ENCODE results near the gene CPLANE2. TPM values are rescaled to one million over a fixed set of nuclear protein-coding genes. Genes with fewer than 3 reads are reported as not detected.
"Not testable (repeated sequence)": the region's sequence is repeated elsewhere in the genome, so short reads cannot be mapped to it uniquely, and the experiment has no call there.

The CPLANE2 gene
- total and polyA plus RNA-seq, 2 donors from 2014 or later = 7.9 to 9.4 TPM

GRCh38 chr1:16217061-16217785 lies 19.8 kb downstream of the CPLANE2 start:
- no peaks in the 10 kb centered on the region for H3K9me3 ChIP-seq (ENCODE audit: control insufficient read depth in 2 of 3, insufficient read depth in 1 of 3, low read length in 3 of 3)
- DNase-seq (peak; percentile 98 to 100 (median 98)), FAIRE-seq (no peak)
- peak overlapping the region; percentile 48 to 67 for H3K27ac ChIP-seq (ENCODE audit: low read depth in 2 of 2, low read length in 2 of 2)
- peak overlapping the region in 2 of 3 donors; percentile 59 to 61 for H3K9ac ChIP-seq (ENCODE audit: low read length in 3 of 3)
- H3K4me3 ChIP-seq (ENCODE audit: low read length in 3 of 3) = peak overlapping the region; percentile 44 to 73 (median 71)
- H3K4me1 ChIP-seq (ENCODE audit: control insufficient read depth in 2 of 3, insufficient read depth in 2 of 3, low read depth in 1 of 3, low read length in 3 of 3) = peaks cover 0 to 13% (median 0%) of the 10 kb centered on the region in 3 donors
- TF ChIP-seq, protein P1, sequence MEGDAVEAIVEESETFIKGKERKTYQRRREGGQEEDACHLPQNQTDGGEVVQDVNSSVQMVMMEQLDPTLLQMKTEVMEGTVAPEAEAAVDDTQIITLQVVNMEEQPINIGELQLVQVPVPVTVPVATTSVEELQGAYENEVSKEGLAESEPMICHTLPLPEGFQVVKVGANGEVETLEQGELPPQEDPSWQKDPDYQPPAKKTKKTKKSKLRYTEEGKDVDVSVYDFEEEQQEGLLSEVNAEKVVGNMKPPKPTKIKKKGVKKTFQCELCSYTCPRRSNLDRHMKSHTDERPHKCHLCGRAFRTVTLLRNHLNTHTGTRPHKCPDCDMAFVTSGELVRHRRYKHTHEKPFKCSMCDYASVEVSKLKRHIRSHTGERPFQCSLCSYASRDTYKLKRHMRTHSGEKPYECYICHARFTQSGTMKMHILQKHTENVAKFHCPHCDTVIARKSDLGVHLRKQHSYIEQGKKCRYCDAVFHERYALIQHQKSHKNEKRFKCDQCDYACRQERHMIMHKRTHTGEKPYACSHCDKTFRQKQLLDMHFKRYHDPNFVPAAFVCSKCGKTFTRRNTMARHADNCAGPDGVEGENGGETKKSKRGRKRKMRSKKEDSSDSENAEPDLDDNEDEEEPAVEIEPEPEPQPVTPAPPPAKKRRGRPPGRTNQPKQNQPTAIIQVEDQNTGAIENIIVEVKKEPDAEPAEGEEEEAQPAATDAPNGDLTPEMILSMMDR (IDR thresholded peaks at IDR 0.05; ENCODE audit: borderline replicate concordance, extremely low read depth, insufficient read depth) = no peak
- H3K36me3 ChIP-seq (ENCODE audit: control insufficient read depth in 2 of 3, insufficient read depth in 3 of 3, low read length in 3 of 3) = no peaks in the 10 kb centered on the region
- H3K27me3 ChIP-seq (ENCODE audit: control insufficient read depth, insufficient read depth, low read length) = no peaks in the 10 kb centered on the region
- intact Hi-C loops (cut with DNase I) = no loop called here

DNA sequence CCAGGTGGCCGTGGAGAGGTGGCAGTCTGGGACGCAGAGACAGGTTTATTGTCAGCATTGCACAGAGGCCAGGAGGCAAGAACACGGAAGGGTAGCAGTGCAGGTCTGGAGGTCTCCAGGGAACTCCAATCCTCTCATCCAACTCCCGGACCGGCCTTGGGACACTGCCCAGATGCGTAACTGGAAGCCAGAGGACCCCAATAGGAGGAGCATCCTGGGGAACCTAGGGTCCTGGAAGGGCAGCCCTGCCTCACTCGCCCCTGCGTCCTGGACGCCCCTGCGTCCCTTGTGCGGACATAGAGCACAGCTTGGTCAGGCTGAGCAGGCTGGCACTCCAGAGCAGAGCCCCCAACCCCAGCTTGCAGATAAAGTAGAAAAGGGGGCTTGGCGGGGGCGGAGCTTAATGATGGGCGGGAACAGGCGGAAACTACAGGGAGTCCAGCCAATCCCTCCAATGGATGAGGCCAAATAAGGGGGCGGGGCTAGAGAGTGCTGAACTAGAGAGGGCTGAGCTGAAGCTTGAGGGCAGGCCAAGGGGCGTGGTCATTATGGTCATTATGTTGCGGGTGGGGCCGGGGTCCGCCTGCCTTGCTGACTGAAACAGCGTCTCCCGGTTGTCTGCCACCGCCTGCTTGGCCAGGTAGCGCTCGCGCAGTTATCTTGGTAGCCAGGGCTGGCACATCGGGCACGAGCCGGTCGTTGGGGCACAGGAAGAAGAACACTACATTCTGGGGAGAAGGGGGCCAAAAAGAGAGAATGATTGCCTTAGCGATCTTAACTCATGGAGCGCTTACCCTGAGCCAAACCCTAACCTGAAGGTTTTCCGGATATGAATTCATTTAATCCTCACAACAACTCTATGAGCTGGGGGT lies 20.9 kb downstream of the CPLANE2 start:
- H3K4me3 ChIP-seq (ENCODE audit: low read length in 3 of 3) = peak overlapping the region; percentile 44 to 73 (median 71)
- no peak for FAIRE-seq
- peak overlapping the region in 1 of 3 donors; percentile 61 for H3K9ac ChIP-seq (ENCODE audit: low read length in 3 of 3)
- peaks cover 0 to 17% (median 0%) of the 10 kb centered on the region in 3 donors for H3K4me1 ChIP-seq (ENCODE audit: control insufficient read depth in 2 of 3, insufficient read depth in 2 of 3, low read depth in 1 of 3, low read length in 3 of 3)
- H3K36me3 ChIP-seq (ENCODE audit: control insufficient read depth in 2 of 3, insufficient read depth in 3 of 3, low read length in 3 of 3) = no peaks in the 10 kb centered on the region
- H3K27ac ChIP-seq (ENCODE audit: low read depth in 2 of 2, low read length in 2 of 2) = no peak overlapping the region
- no peaks in the 10 kb centered on the region for H3K27me3 ChIP-seq (ENCODE audit: control insufficient read depth, insufficient read depth, low read length)
- intact Hi-C loops (cut with DNase I) = no loop called here
- no peaks in the 10 kb centered on the region for H3K9me3 ChIP-seq (ENCODE audit: control insufficient read depth in 2 of 3, insufficient read depth in 1 of 3, low read length in 3 of 3)
- peak; percentile 93 to 97 (median 95) for DNase-seq
- TF ChIP-seq, protein P1 (IDR thresholded peaks at IDR 0.05; ENCODE audit: borderline replicate concordance, extremely low read depth, insufficient read depth) = no peak

- H3K4me1 ChIP-seq (ENCODE audit: control insufficient read depth in 2 of 3, insufficient read depth in 2 of 3, low read depth in 1 of 3, low read length in 3 of 3) = peaks cover 0 to 17% (median 0%) of the 10 kb centered on the region in 3 donors
- FAIRE-seq = not testable (repeated sequence)
Measured at GRCh38 chr1:16215240-16215639, 21.7 kb downstream of the CPLANE2 start.

DNA sequence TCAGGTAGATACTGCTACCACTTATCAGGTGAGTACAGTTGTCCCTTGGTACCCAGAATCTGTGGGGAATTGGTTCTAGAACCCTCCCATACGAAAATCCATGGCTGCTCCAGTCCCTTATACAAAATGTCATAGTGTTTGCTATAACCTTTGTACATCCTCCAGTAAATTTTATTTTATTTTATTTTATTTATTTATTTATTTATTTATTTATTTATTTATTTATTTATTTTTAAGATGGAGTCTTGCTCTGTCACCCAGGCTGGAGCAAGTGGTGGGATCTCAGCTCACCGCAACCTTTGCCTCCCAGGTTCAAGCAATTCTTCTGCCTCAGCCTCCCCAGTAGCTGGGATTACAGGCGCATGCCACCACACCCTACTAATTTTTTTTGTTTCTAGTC lies 23.4 kb downstream of the CPLANE2 start:
- H3K36me3 ChIP-seq (ENCODE audit: control insufficient read depth in 2 of 3, insufficient read depth in 3 of 3, low read length in 3 of 3); FAIRE-seq; H3K27ac ChIP-seq (ENCODE audit: low read depth in 2 of 2, low read length in 2 of 2); H3K9ac ChIP-seq (ENCODE audit: low read length in 3 of 3); intact Hi-C loops (cut with DNase I); H3K27me3 ChIP-seq (ENCODE audit: control insufficient read depth, insufficient read depth, low read length); DNase-seq; H3K9me3 ChIP-seq (ENCODE audit: control insufficient read depth in 2 of 3, insufficient read depth in 1 of 3, low read length in 3 of 3); H3K4me3 ChIP-seq (ENCODE audit: low read length in 3 of 3): not testable (repeated sequence)
- peaks cover 0 to 17% (median 0%) of the 10 kb centered on the region in 3 donors for H3K4me1 ChIP-seq (ENCODE audit: control insufficient read depth in 2 of 3, insufficient read depth in 2 of 3, low read depth in 1 of 3, low read length in 3 of 3)

More at GRCh38 chr1:16215240-16215639, 21.7 kb downstream of the CPLANE2 start:
- H3K9ac ChIP-seq (ENCODE audit: low read length in 3 of 3); H3K4me3 ChIP-seq (ENCODE audit: low read length in 3 of 3); intact Hi-C loops (cut with DNase I); H3K27ac ChIP-seq (ENCODE audit: low read depth in 2 of 2, low read length in 2 of 2); H3K36me3 ChIP-seq (ENCODE audit: control insufficient read depth in 2 of 3, insufficient read depth in 3 of 3, low read length in 3 of 3); DNase-seq; H3K27me3 ChIP-seq (ENCODE audit: control insufficient read depth, insufficient read depth, low read length); H3K9me3 ChIP-seq (ENCODE audit: control insufficient read depth in 2 of 3, insufficient read depth in 1 of 3, low read length in 3 of 3): not testable (repeated sequence)
